Measurements from ENCODE around the gene KIFAP3. TPM values are rescaled to one million over a fixed set of nuclear protein-coding genes. Genes with fewer than 3 reads are reported as not detected.
"Not testable (repeated sequence)": the region's sequence is repeated elsewhere in the genome, so short reads cannot be mapped to it uniquely, and the experiment has no call there.

The KIFAP3 gene
- total RNA-seq, 1 donor from 2014 or later: 12.6 TPM

- Histone ChIP-seq H3K9me3 (no peaks in the 10 kb centered on the region), H3K4me3 (no peak overlapping the region), H3K27ac (no peak overlapping the region), H3K27me3 (no peaks in the 10 kb centered on the region), H3K36me3 (peaks cover 0 to 4% of the 10 kb centered on the region in 2 donors), H3K4me1 (no peaks in the 10 kb centered on the region)
- intact Hi-C loops (cut with DNase I): loop anchor here (5.0 kb wide), 1 partner anchor 957 kb away; no protein-coding TSS in a partner anchor
- no peak for TF ChIP-seq CTCF (IDR thresholded peaks at IDR 0.05)
- no peak for DNase-seq (ENCODE audit: low spot score in 2 of 2)
Measured at GRCh38 chr1:169924829-169925228, 149.7 kb downstream of the KIFAP3 start.

- H3K4me3 ChIP-seq: no peak overlapping the region
- no peaks in the 10 kb centered on the region for H3K27me3 ChIP-seq
- H3K27ac ChIP-seq: no peak overlapping the region
- intact Hi-C loops (cut with DNase I): no loop called here
- H3K9me3 ChIP-seq: no peaks in the 10 kb centered on the region
- peaks cover 0 to 4% of the 10 kb centered on the region in 2 donors for H3K36me3 ChIP-seq
- H3K4me1 ChIP-seq: no peaks in the 10 kb centered on the region
- no peak for TF ChIP-seq CTCF (IDR thresholded peaks at IDR 0.05)
- no peak for DNase-seq (ENCODE audit: low spot score in 2 of 2)
Measured at GRCh38 chr1:169924063-169924462, 150.4 kb downstream of the KIFAP3 start.

GRCh38 chr1:169921080-169921479, 153.4 kb downstream of the KIFAP3 start:
- intact Hi-C loops (cut with DNase I): no loop called here
- Histone ChIP-seq H3K27ac (no peak overlapping the region), H3K9me3 (no peaks in the 10 kb centered on the region), H3K27me3 (no peaks in the 10 kb centered on the region), H3K4me1 (no peaks in the 10 kb centered on the region), H3K4me3 (no peak overlapping the region), H3K36me3 (peaks cover 0 to 4% of the 10 kb centered on the region in 2 donors)
- TF ChIP-seq CTCF (IDR thresholded peaks at IDR 0.05): no peak
- no peak for DNase-seq (ENCODE audit: low spot score in 2 of 2)

- H3K36me3 ChIP-seq: peaks cover 0 to 4% of the 10 kb centered on the region in 2 donors
- no peaks in the 10 kb centered on the region for H3K27me3 ChIP-seq
- TF ChIP-seq CTCF (IDR thresholded peaks at IDR 0.05): no peak
- no peak for DNase-seq (ENCODE audit: low spot score in 2 of 2)
- no peak overlapping the region for H3K27ac ChIP-seq
- no peaks in the 10 kb centered on the region for H3K9me3 ChIP-seq
- no peaks in the 10 kb centered on the region for H3K4me1 ChIP-seq
- intact Hi-C loops (cut with DNase I): no loop called here
- H3K4me3 ChIP-seq: no peak overlapping the region
Measured at GRCh38 chr1:169918927-169919326, 155.6 kb downstream of the KIFAP3 start.

GRCh38 chr1:169918220-169918619, 156.3 kb downstream of the KIFAP3 start:
- H3K27ac ChIP-seq; DNase-seq (ENCODE audit: low spot score in 2 of 2); H3K4me1 ChIP-seq; H3K4me3 ChIP-seq; H3K9me3 ChIP-seq; intact Hi-C loops (cut with DNase I); H3K36me3 ChIP-seq; H3K27me3 ChIP-seq: not testable (repeated sequence)

- DNase-seq (ENCODE audit: low spot score in 2 of 2): no peak
- no peak overlapping the region for H3K27ac ChIP-seq
- no peak overlapping the region for H3K4me3 ChIP-seq
- no peak for TF ChIP-seq CTCF (IDR thresholded peaks at IDR 0.05)
- H3K36me3 ChIP-seq: no peaks in the 10 kb centered on the region
- no peaks in the 10 kb centered on the region for H3K27me3 ChIP-seq
- intact Hi-C loops (cut with DNase I): no loop called here
- H3K4me1 ChIP-seq: no peaks in the 10 kb centered on the region
- no peaks in the 10 kb centered on the region for H3K9me3 ChIP-seq
Measured at GRCh38 chr1:169915150-169915549, 159.3 kb downstream of the KIFAP3 start.
